ENCODE data around the gene AGBL5.

GRCh38 chr2:27013738-27014137 lies 37.7 kb upstream of the AGBL5 start:
- TF ChIP-seq CTCF (IDR thresholded peaks at IDR 0.05) (no peak), EZH2 (IDR thresholded peaks at IDR 0.05) (no peak), EZH2phosphoT487 (IDR thresholded peaks at IDR 0.05) (no peak)

Measured in neural progenitor cell (in vitro differentiated cells).